AG09309 (cell line): ENCODE data around the gene TMEM120B.

Experiments used
- DNase-seq: peaks from one replicate; pipeline ENCODE4 v3.0.0-alpha.2; 2010; ENCODE audit warnings: low read depth
- H3K4me3 ChIP-seq: 2 replicates; pipeline ENCODE4 v1.5.1; 2011; ENCODE audit warnings: mild to moderate bottlenecking, low read depth, low read length, moderate library complexity; ENCODE audit not compliant: control insufficient read depth
- TF ChIP-seq, protein P1 (sequence below): IDR thresholded peaks from 2 replicates; pipeline ENCODE4 v1.5.1; 2011; ENCODE audit warnings: mild to moderate bottlenecking, low read depth, low read length, inconsistent platforms; ENCODE audit not compliant: insufficient read depth, control insufficient read depth; ENCODE audit errors: missing control alignments

TMEM120B gene

GRCh38 chr12:121819212-121819949 is 106.8 kb downstream of the TMEM120B start:
- TF ChIP-seq, protein P1, sequence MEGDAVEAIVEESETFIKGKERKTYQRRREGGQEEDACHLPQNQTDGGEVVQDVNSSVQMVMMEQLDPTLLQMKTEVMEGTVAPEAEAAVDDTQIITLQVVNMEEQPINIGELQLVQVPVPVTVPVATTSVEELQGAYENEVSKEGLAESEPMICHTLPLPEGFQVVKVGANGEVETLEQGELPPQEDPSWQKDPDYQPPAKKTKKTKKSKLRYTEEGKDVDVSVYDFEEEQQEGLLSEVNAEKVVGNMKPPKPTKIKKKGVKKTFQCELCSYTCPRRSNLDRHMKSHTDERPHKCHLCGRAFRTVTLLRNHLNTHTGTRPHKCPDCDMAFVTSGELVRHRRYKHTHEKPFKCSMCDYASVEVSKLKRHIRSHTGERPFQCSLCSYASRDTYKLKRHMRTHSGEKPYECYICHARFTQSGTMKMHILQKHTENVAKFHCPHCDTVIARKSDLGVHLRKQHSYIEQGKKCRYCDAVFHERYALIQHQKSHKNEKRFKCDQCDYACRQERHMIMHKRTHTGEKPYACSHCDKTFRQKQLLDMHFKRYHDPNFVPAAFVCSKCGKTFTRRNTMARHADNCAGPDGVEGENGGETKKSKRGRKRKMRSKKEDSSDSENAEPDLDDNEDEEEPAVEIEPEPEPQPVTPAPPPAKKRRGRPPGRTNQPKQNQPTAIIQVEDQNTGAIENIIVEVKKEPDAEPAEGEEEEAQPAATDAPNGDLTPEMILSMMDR, result no peak
- no peak for DNase-seq
- no peak overlapping the region for H3K4me3 ChIP-seq

GRCh38 chr12:121820056-121820455 is 107.5 kb downstream of the TMEM120B start:
- DNase-seq, result no peak
- TF ChIP-seq, protein P1, result no peak
- H3K4me3 ChIP-seq, result no peak overlapping the region

DNA sequence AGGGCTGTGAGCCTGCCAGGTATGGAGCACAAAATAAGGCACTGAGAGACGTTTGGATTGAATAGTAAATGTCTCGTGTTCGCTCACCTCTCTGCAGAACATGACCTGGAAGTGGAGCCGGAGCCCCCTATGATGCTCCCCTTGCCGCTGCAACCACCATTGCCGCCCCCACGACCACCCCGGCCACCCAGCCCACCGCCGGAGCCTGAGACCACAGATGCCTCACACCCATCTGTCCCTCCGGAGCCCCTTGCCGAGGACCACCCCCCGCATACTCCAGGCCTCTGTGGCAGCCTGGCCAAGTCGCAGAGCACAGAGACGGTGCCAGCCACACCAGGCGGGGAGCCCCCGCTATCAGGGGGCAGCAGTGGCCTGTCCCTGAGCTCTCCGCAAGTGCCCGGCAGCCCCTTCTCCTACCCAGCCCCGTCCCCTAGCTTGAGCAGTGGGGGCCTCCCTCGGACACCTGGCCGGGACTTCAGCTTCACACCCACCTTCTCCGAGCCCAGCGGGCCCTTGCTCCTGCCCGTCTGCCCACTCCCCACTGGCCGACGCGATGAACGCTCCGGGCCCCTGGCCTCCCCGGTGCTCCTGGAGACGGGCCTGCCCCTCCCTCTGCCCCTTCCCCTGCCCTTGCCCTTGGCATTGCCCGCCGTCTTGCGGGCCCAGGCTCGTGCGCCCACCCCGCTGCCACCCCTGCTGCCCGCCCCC is 110.0 kb downstream of the TMEM120B start:
- H3K4me3 ChIP-seq, result no peak overlapping the region
- DNase-seq, result no peak
- TF ChIP-seq, protein P1, result no peak

- no peak for DNase-seq
- TF ChIP-seq, protein P1, result peak; percentile 8
- H3K4me3 ChIP-seq, result no peak overlapping the region
Observed at GRCh38 chr12:121823101-121823726, 110.7 kb downstream of the TMEM120B start.

DNA sequence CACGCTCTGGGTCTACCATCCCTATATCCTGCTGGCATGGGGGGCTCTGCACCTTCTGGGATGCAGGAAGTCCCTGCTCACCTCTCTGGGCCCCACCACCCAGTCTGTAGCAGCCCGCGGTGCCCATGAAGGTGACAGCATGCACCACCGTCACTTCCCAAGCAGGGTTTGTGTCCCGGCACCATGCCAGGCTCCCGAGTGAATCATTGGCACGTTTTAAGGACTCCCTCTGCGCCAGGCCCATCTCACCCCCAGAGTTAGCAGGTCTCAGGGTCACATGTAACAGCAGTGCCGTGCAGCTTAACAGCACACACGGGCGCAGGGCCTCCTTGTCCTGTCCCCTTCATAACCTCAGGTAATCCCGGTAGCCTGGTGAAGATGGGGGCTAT is 111.2 kb downstream of the TMEM120B start:
- no peak overlapping the region for H3K4me3 ChIP-seq
- TF ChIP-seq, protein P1, result no peak
- DNase-seq, result no peak

GRCh38 chr12:121825041-121825523 is 112.5 kb downstream of the TMEM120B start:
- no peak for DNase-seq
- TF ChIP-seq, protein P1, result no peak
- H3K4me3 ChIP-seq, result no peak overlapping the region
